ENCODE data around the gene CCDC73.

- TF ChIP-seq CTCF (IDR thresholded peaks at IDR 0.05) (no peak), POLR2A (IDR thresholded peaks at IDR 0.05) (no peak)
These were observed 49.1 kb upstream of the CCDC73 start for GRCh38 chr11:32843544-32843943.

All from thyroid gland (tissue), 4 donors.